HT-29 (cell line): Measurements from ENCODE around the gene TMEM170A. TPM values are rescaled to one million over a fixed set of nuclear protein-coding genes. Genes with fewer than 3 reads are reported as not detected.
"Not testable (repeated sequence)": the region's sequence is repeated elsewhere in the genome, so short reads cannot be mapped to it uniquely, and the experiment has no call there.

ENCODE experiments used
- DNase-seq: peaks from one replicate; pipeline ENCODE4 v3.0.0-alpha.2; 2015; ENCODE audit warnings: low spot score
- total RNA-seq: library from RNA; depleted of rRNA; stranded (reverse); fragments of >200 nt; shearing (Covaris generic); gene quantifications from 2 replicates; pipeline ENCODE4 v1.2.3, GENCODE V29; 2014; rRNA removed

Gene TMEM170A
- 25.2 and 30.8 TPM in 2 replicates for total RNA-seq

GRCh38 chr16:75464122-75464918 lies at the start of gene TMEM170A:
Gene TMEM170A, minus strand, starts transcription at chr16:75464689. Its CDS starts 89 bp downstream, at chr16:75464600.
- DNase-seq = peak; percentile 99

GRCh38 chr16:75506574-75506973 lies 42.1 kb upstream of the TMEM170A start:
- no peak for DNase-seq

GRCh38 chr16:75506107-75506506 lies 41.6 kb upstream of the TMEM170A start:
- no peak for DNase-seq

- no peak for DNase-seq
These were observed 39.3 kb upstream of the TMEM170A start for GRCh38 chr16:75503801-75504200.

- no peak for DNase-seq
These were observed 38.6 kb upstream of the TMEM170A start for GRCh38 chr16:75502916-75503605.

GRCh38 chr16:75501820-75502219 lies 37.3 kb upstream of the TMEM170A start:
- DNase-seq = not testable (repeated sequence)

GRCh38 chr16:75501359-75501758 lies 36.9 kb upstream of the TMEM170A start:
- DNase-seq = no peak

- DNase-seq = peak; percentile 38
These were observed 34.3 kb upstream of the TMEM170A start for GRCh38 chr16:75498605-75499322.

GRCh38 chr16:75497558-75497957 lies 33.1 kb upstream of the TMEM170A start:
- DNase-seq = no peak

- no peak for DNase-seq
These were observed 30.7 kb upstream of the TMEM170A start, which contains the start of gene CHST6 for GRCh38 chr16:75495076-75495674. Gene CHST6, minus strand, starts transcription at chr16:75495441. Its CDS starts 15,613 bp downstream, at chr16:75479828.

- DNase-seq = no peak
These were observed 30.2 kb upstream of the TMEM170A start for GRCh38 chr16:75494661-75495075.

- DNase-seq = no peak
These were observed 29.7 kb upstream of the TMEM170A start for GRCh38 chr16:75494184-75494583.

GRCh38 chr16:75491876-75492275 lies 27.4 kb upstream of the TMEM170A start:
- peak; percentile 36 for DNase-seq

- DNase-seq = no peak
These were observed 23.8 kb upstream of the TMEM170A start for GRCh38 chr16:75488322-75488721.

- no peak for DNase-seq
These were observed 22.3 kb upstream of the TMEM170A start for GRCh38 chr16:75486676-75487313.

- DNase-seq = peak; percentile 69
These were observed 21.7 kb upstream of the TMEM170A start for GRCh38 chr16:75486014-75486675.

GRCh38 chr16:75485230-75486013 lies 20.9 kb upstream of the TMEM170A start:
- no peak for DNase-seq

- peak; percentile 73 for DNase-seq
These were observed 18.7 kb upstream of the TMEM170A start for GRCh38 chr16:75483222-75483621.

GRCh38 chr16:75482434-75483205 lies 18.1 kb upstream of the TMEM170A start:
- DNase-seq = no peak
